IPS-18c (cell line): ENCODE data around the gene STXBP6.

Experiments used
- H3K4me3 ChIP-seq: 2 replicates; pipeline ENCODE4 v1.7.0; 2013; ENCODE audit warnings: low read depth, mild to moderate bottlenecking, low read length, moderate library complexity; ENCODE audit not compliant: insufficient read depth
- H3K9me3 ChIP-seq: one replicate; pipeline ENCODE4 v1.6.1; 2013; ENCODE audit warnings: mild to moderate bottlenecking, low read length, moderate library complexity; ENCODE audit not compliant: control insufficient read depth, insufficient read depth

Gene STXBP6

DNA sequence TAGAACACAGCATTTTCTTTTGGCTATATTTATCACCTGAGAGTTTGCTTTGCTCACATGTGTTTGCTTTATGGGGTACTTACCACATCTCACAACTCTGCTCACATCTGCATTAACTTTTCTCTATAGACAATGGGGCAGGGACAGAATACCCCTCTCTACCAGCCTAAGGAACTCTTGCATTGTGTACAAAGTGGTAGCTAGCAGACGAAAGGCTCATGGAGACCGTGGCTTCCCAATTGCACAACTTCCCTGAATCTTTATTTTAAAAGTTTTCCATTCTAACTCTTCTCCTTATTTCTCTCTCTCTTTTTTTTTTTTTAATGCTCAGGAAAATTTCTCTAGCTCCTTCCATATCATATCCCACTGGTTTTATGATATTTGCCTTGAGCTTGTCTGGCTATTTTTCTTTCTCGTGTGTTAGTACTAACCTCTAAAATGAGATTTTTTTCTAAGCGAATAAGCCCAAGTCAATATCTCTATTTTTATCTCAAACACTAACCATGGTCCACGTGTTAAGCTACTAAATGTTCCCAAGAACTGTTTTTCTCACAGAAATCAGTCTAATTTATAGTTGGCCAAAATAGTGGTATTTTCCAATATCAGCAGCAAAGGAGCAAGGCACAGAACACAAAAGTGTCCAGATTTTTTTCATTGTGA lies 155.2 kb downstream of the STXBP6 start:
- Histone ChIP-seq H3K9me3 (no peaks in the 10 kb centered on the region), H3K4me3 (no peak overlapping the region)

DNA sequence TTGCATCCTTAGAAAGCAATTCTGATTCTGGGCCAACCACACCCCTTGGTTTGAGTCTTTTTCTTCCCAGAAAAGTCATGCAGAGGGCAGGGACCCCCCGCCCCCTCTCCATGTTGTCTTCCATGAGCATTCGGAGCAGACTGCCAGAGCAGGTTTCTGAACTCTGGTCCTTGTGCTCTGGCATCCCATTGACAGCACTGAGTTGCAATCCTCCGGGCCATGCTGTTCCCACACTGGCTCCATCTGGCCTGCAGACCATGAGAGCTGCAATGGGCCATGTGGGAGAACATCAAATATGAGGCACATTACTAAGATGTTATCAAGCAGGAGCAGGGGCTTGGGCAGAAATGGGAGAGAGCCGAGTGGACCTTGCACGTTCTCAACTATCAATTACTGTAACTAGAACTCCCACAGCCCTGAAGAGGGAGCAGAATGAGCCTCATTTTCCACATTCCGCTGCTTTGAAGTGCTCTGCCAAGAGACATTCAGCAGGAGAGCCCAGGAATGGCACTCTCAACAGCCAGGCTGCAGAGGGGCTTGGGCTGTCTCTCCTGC lies 157.4 kb downstream of the STXBP6 start:
- Histone ChIP-seq H3K9me3 (no peaks in the 10 kb centered on the region), H3K4me3 (no peak overlapping the region)

DNA sequence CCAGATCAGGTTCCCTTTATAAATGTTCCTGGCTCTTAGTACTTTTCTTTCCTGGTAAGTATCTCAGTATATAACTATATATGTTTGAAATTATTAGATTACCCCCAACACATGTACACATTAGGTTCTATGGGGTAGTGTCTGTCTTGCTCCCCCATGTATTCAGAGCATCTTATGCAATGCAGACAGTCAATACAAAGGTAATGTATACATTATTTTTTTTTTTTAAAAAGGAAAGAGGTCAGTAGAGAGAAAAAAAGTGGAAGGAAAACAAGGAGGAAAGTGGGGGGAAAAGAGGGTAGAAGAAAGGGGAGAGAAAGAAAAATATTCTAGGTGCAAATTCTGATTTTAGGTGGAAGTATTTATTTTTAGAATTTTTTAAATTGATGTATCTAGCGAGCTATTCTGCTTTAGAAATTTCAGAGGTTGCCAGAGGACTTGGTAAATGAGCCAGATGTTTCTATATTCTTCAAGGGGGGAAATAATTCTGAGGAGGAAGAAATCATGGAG lies 157.9 kb downstream of the STXBP6 start:
- no peaks in the 10 kb centered on the region for H3K9me3 ChIP-seq
- H3K4me3 ChIP-seq, result no peak overlapping the region

DNA sequence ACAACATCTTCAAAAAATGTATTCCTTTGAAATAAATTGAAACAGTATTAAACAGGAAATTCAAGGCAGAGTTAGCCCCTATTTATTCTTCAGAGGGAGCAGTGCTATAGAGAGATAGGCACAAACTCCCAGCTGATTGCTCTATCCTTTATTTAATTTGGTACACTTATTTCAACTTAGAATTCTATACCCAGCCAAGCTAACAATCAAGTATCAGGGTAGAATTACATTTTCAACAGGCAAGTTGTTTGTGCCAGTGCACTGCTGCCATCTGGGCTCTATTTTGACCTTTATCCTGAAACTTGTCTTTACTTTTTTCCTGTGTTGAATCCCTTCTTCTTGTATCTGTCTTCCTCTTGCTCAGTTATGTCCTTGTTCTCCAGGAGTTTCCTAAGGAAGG lies 159.2 kb downstream of the STXBP6 start:
- no peaks in the 10 kb centered on the region for H3K9me3 ChIP-seq

DNA sequence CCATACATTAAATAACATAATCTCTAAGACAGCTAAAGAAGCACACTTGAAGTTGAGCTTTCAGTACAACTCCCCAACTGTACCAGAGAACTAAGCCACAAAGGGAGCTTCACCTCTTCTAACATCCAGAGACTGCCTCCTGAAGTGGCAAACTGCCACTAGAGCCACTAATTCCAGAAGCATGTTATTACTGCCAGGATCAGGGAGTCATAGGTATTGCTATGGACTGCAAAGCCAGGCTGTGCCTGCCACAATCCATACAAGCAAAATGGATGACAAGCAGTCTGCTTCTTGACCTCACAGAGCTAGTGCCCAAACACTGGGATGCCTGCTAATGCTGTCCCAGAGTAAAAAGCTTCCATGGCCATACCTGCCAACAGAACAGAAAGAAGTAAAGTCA lies 160.1 kb downstream of the STXBP6 start:
- H3K4me3 ChIP-seq, result no peak overlapping the region
- no peaks in the 10 kb centered on the region for H3K9me3 ChIP-seq

More for the DNA sequence above, 159.2 kb downstream of the STXBP6 start:
- no peak overlapping the region for H3K4me3 ChIP-seq

DNA sequence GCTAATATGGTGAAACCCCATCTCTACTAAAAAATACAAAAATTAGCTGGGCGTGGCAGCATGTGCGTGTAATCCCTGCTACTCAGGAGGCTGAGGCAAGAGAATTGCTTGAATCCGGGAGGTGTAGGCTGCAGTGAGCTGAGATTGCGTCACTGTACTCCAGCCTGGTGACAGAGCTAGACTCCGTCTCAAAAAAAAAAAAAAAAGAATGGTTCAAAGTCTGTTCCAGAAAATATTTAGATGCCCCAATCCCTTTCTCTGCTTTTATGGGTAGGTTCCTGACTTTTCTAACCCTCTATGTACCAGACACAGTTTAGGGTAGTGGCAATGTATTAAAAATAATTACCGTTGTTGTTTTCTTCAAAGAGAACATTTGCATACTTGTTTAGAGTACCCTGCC lies 161.4 kb downstream of the STXBP6 start:
- no peak overlapping the region for H3K4me3 ChIP-seq
- H3K9me3 ChIP-seq, result no peaks in the 10 kb centered on the region

DNA sequence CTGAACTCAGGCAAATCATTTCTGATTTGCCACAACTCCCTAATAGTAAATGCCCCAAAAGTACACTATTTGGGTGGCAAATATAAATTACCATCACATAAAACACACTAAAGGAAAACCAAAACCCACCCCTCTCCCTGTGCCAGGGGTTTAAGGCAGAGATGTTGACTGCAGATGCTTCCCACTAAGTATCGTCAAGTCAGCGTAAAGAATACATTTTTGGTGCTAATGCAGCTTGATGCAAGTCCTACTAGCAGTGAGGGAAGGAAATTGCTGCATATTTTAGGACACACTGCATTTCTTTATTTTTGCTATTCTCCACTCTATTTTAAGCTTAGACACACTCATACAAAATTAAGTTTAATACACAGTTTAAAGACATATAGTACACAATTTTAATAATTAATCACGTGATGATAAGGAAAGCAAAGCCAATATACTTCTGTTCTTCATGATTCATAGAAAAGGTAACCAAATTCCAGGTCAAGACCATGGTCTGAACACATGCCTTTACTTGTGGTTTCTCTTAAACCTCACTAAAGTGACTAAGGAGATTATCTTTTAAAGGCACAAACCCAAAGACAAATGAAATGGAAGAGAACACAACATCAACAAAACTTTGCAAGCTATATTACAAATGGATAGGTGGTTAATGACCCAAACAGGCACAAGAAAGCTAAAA lies 162.2 kb downstream of the STXBP6 start:
- no peak overlapping the region for H3K4me3 ChIP-seq
- H3K9me3 ChIP-seq, result no peaks in the 10 kb centered on the region

DNA sequence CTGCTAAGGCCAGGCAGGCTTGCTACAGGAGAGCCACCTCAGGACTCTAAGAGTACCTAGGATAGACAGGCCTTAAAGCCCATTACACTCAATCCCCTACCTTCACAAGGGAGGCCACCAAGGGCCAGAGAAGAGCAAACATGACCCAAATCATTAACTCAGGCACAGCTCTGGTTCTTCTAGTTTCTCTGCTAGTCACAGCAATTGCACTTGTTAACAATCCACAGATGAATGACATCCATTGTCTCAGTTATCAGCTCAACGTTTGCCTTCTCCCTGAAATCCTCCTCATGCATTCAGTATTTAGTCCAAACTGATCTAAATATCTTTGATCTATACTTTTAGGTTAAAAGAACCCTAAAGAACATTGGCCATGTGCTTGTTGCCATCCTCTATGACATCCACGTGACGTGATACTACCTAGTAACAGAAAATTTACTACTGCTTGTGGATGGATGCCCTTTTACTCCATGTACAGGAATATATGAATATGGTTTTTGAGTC lies 164.5 kb downstream of the STXBP6 start:
- no peaks in the 10 kb centered on the region for H3K9me3 ChIP-seq
- H3K4me3 ChIP-seq, result no peak overlapping the region

DNA sequence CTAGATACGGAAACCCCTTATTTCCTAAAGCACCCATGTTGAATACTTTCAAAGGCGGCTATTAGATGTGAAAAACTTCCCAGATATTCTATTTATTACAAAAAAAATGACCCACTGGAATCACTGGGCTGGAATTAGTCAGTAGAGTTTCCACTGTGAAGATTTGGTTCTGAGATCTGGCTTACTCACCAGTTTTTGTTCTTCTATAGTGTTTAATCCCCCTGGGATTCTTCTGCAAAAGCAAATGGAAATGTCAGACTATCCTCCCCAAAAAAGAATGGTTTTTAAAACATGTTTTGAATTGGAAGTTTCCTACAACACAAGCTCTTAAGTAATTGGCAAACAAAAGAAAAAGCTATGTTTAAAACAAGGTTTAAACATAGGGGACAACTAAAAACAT lies 166.4 kb downstream of the STXBP6 start:
- Histone ChIP-seq H3K9me3 (no peaks in the 10 kb centered on the region), H3K4me3 (no peak overlapping the region)

DNA sequence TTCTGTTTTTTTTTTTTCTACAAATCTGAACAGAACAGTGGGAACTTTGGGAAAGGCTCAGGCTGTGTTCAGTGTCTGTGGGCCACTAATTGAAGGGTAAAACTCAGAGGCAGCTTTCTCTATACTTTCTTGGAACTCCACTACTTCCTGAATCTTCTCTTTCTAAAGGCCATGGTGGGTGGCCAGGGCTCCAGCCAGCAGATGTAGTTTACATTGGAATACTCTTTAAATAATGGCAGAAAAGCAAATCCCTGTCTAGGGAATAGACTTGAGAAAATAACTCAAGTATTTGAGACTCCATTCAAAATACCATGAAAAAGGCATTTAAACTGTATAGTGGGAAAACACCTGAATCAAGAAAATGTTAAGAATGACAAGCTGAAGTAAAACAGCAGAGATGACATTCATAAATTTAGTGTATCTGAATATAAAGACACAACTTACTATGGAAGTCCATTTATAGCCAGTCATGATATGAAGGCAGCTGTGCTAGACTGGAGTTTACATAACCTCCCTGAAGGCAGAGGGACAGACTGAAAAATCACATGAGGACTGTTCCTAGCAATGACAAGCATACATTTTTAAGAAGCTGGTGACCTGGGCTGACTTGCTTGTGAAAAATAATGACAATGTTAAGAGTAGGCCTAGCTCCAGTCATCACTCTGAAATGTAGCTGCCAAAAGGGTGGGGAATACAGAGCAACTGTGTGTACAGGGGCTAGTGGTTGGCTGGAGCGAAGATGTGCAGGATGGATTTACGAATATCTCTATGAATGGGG lies 168.6 kb downstream of the STXBP6 start:
- Histone ChIP-seq H3K4me3 (no peak overlapping the region), H3K9me3 (no peaks in the 10 kb centered on the region)

DNA sequence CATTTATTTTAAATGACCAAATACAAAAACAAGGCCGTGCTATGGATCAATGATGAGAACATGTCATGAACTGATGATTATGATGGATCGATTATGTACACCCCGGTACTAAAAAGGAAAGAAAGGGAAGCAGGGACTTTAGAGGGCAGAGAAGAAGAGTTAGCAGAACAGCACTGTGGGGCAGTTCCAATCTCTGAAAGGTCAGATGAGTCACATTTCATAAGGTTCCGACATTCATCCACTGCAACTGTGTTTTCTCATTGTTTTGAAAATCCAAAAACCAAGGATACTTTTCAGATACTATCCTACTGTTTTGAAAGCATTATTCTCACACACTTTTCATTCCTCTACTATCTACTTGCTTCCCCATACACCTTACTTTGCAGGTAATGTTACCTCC lies 169.3 kb downstream of the STXBP6 start:
- H3K4me3 ChIP-seq, result no peak overlapping the region
- H3K9me3 ChIP-seq, result no peaks in the 10 kb centered on the region

DNA sequence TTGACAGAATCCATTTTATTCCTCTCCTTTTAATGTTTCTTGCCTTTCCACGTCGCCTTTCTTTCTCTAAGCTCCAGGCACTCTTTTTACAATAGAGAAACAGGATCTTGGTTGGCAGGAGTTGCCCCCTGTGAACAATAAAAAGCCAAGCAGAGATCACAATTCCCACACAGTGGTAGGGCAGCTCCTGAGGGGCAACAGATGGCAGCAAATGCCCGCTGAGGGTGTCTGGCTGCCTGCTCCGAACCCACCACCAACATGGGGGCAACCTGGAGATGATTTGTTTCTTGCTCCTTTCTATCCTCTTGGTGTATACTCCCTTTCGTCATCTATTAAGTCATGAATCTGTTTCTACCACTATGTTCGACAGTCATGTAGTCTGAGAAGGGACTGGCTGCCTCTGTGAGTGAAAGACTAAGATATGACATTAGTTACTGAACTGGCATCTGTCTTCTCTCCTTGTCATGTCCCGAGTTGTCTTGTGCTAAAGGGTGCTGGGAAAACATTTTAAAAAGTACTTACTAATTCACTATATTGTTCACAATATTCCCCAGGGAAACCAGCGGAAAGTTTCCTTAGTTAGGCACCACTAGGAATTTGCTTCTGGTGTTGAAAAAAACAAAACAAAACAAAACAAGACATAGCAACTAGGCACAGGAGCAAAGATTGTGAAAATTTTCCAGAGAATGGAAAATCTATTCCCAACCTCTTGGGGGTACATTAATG lies 170.1 kb downstream of the STXBP6 start:
- Histone ChIP-seq H3K9me3 (no peaks in the 10 kb centered on the region), H3K4me3 (no peak overlapping the region)

DNA sequence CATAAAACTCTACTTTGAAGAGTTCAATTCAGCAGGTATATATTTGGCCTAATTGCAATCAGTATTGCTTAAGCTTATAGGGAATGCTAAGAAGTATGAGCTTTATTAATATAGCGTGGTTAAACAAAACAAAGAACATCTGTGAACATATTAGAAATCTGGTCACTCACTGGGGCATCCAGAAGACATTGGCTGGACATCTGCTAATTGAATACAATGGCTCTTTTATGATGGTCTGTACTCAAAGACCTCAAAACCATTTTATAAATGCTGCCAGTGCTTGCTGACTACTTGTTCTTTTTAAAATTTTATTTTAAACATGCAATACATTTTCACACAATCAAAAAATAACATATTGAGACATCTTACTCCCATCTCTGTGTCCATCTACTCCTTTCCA lies 173.0 kb downstream of the STXBP6 start:
- no peak overlapping the region for H3K4me3 ChIP-seq
- no peaks in the 10 kb centered on the region for H3K9me3 ChIP-seq

DNA sequence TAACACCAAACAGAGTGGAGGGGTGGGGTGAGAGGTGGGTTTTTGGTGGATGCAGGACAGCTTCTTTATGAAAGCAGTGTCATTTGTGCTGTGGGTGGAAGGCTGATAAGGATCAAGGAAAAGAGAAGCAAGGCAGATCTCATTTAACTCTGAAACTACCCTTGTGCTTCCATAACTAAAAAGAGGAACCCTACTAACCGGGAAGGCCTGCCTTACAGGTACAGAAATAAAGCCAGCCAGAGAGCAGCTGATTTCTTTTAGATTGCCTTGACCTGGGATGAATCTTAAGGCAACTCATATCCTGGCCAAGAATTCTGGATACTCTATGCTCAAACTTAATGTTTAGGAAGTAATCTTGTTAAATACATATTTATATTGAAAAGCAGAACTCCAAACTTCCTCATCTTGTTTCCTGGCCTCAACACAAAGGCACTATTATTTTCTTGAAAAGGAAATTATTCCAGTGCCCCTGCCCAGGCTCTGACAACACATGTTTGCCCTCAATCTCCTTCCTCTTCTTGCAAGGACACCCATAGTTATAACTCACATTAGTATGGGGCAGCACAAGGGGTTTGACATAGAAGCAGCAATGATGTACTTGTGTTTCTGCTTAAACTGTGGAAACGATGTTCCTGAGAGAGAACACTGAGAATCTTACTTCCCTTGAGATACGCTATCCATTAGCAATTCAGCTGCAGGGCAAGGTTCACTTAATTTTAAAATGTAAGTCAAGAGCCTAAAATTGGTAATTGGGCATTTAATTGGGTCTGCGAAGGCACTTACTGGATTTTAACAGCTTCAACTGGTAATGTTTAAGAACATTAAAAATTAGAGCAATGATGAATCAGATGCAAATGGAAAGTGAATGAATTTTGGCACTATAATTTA lies 173.7 kb downstream of the STXBP6 start:
- no peak overlapping the region for H3K4me3 ChIP-seq
- H3K9me3 ChIP-seq, result no peaks in the 10 kb centered on the region

DNA sequence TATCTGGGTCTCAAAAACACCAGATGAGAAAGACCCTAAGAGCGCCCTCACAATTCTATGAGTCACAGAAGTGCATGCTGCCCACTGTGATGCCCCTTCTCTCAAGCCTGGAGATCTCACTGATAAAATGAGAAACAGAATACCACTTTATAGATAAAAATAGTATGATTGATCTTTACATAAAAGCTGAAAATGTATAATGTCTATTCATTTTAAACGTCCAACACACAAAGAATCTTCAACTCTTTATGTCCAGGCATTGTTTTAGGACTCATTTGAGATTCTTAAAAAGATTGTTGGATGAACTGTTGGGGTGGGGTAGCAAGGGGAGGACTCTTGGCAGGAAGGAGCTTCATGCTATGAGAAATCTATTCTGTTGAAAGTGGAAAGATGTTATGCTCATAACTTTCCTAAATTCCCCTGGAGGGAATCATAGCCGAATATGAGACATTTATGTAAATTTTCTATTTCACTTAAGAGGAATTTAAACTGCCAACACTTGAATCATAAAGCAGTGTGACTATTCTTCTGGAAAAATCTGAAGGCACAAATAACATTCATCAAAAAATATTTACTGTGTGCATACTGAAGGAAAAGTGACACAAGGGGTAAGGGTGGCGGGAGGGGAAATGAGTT lies 174.6 kb downstream of the STXBP6 start:
- Histone ChIP-seq H3K4me3 (no peak overlapping the region), H3K9me3 (no peaks in the 10 kb centered on the region)
